ENCODE data around the gene CNTN4.

DNA sequence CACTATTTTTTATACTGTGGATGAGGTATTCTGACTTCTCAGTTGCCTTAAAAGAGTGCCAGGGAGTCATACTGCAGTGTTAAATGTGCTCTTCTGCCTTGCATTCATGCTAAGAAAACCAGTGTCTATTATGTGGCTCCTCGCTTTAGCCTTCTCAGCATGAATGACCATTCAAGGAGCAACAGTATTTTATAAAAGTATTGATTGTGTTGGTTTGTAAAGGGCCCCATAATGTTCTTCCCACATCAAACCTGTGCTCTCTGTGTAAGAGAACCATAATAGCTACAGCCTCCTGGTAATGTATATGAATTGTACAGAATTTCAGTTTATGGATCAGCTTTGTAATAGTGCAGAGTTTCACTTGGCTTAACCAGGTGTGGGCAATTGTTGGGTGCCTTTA, 316.4 kb downstream of the CNTN4 start:
- TF ChIP-seq, protein P1, sequence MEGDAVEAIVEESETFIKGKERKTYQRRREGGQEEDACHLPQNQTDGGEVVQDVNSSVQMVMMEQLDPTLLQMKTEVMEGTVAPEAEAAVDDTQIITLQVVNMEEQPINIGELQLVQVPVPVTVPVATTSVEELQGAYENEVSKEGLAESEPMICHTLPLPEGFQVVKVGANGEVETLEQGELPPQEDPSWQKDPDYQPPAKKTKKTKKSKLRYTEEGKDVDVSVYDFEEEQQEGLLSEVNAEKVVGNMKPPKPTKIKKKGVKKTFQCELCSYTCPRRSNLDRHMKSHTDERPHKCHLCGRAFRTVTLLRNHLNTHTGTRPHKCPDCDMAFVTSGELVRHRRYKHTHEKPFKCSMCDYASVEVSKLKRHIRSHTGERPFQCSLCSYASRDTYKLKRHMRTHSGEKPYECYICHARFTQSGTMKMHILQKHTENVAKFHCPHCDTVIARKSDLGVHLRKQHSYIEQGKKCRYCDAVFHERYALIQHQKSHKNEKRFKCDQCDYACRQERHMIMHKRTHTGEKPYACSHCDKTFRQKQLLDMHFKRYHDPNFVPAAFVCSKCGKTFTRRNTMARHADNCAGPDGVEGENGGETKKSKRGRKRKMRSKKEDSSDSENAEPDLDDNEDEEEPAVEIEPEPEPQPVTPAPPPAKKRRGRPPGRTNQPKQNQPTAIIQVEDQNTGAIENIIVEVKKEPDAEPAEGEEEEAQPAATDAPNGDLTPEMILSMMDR (IDR thresholded peaks at IDR 0.05; ENCODE audit: low read depth, low read length, missing input control) = no peak
- no peak for TF ChIP-seq TAF1 (conservative IDR thresholded peaks at IDR 0.05)
- TF ChIP-seq, protein P2, sequence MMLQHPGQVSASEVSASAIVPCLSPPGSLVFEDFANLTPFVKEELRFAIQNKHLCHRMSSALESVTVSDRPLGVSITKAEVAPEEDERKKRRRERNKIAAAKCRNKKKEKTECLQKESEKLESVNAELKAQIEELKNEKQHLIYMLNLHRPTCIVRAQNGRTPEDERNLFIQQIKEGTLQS (IDR thresholded peaks at IDR 0.05) = no peak
- no peak for TF ChIP-seq RAD21 (IDR thresholded peaks at IDR 0.05)
- TF ChIP-seq, protein P3, sequence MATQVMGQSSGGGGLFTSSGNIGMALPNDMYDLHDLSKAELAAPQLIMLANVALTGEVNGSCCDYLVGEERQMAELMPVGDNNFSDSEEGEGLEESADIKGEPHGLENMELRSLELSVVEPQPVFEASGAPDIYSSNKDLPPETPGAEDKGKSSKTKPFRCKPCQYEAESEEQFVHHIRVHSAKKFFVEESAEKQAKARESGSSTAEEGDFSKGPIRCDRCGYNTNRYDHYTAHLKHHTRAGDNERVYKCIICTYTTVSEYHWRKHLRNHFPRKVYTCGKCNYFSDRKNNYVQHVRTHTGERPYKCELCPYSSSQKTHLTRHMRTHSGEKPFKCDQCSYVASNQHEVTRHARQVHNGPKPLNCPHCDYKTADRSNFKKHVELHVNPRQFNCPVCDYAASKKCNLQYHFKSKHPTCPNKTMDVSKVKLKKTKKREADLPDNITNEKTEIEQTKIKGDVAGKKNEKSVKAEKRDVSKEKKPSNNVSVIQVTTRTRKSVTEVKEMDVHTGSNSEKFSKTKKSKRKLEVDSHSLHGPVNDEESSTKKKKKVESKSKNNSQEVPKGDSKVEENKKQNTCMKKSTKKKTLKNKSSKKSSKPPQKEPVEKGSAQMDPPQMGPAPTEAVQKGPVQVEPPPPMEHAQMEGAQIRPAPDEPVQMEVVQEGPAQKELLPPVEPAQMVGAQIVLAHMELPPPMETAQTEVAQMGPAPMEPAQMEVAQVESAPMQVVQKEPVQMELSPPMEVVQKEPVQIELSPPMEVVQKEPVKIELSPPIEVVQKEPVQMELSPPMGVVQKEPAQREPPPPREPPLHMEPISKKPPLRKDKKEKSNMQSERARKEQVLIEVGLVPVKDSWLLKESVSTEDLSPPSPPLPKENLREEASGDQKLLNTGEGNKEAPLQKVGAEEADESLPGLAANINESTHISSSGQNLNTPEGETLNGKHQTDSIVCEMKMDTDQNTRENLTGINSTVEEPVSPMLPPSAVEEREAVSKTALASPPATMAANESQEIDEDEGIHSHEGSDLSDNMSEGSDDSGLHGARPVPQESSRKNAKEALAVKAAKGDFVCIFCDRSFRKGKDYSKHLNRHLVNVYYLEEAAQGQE (IDR thresholded peaks at IDR 0.05) = no peak
- no peak for TF ChIP-seq GABPA (IDR thresholded peaks at IDR 0.05 in 1 of 2, conservative IDR thresholded peaks at IDR 0.05 in 1 of 2)
- no peak for TF ChIP-seq SP1 (IDR thresholded peaks at IDR 0.05)
- TF ChIP-seq JUND (IDR thresholded peaks at IDR 0.05) = no peak
- TF ChIP-seq RXRA (IDR thresholded peaks at IDR 0.05) = no peak
- TF ChIP-seq, protein P4, sequence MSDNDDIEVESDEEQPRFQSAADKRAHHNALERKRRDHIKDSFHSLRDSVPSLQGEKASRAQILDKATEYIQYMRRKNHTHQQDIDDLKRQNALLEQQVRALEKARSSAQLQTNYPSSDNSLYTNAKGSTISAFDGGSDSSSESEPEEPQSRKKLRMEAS (IDR thresholded peaks at IDR 0.05) = no peak
- TF ChIP-seq FOXA1 (IDR thresholded peaks at IDR 0.05) = no peak
- no peak for TF ChIP-seq EGR1 (IDR thresholded peaks at IDR 0.05; ENCODE audit: low read depth in 2 of 2)

Data from liver (tissue), 3 donors.